Endothelial cell of umbilical vein (primary cell): ENCODE data around the gene NR3C2.

Source experiments
- CTCF ChIP-seq, 2 donors: IDR thresholded peaks; 1 replicate in 1 of 2; 2 replicates in 1 of 2; pipeline ENCODE4 v1.5.1; 2011; ENCODE audit warnings: low read length in 2 of 2, mild to moderate bottlenecking in 2 of 2, moderate library complexity in 2 of 2, control low read depth in 1 of 2, inconsistent platforms in 1 of 2, low read depth in 1 of 2; ENCODE audit not compliant: insufficient read depth in 1 of 2; ENCODE audit errors: extremely low read depth in 1 of 2
- EZH2 ChIP-seq: IDR thresholded peaks from 2 replicates; pipeline ENCODE4 v1.6.1; 2012; ENCODE audit warnings: borderline replicate concordance, low read depth, mild to moderate bottlenecking, moderate library complexity, low read length, inconsistent platforms; ENCODE audit not compliant: severe bottlenecking
- POLR2AphosphoS5 ChIP-seq: IDR thresholded peaks from 2 replicates; pipeline ENCODE4 v1.6.1; 2012; ENCODE audit warnings: low read depth, mild to moderate bottlenecking, control low read depth, low read length, moderate library complexity; ENCODE audit not compliant: insufficient read depth

GRCh38 chr4:148330161-148330560 is 112.1 kb downstream of the NR3C2 start:
- no peak for TF ChIP-seq CTCF (IDR thresholded peaks at IDR 0.05; ENCODE audit: extremely low read depth in 1 of 2, insufficient read depth in 1 of 2, low read depth in 1 of 2, low read length in 2 of 2)
- TF ChIP-seq POLR2AphosphoS5: no peak
- TF ChIP-seq EZH2: no peak
